ENCODE data around the gene TEX51. TPM values are rescaled to one million over a fixed set of nuclear protein-coding genes. Genes with fewer than 3 reads are reported as not detected.

The TEX51 gene
- total RNA-seq, 1 donor from 2014 or later, result not detected

DNA sequence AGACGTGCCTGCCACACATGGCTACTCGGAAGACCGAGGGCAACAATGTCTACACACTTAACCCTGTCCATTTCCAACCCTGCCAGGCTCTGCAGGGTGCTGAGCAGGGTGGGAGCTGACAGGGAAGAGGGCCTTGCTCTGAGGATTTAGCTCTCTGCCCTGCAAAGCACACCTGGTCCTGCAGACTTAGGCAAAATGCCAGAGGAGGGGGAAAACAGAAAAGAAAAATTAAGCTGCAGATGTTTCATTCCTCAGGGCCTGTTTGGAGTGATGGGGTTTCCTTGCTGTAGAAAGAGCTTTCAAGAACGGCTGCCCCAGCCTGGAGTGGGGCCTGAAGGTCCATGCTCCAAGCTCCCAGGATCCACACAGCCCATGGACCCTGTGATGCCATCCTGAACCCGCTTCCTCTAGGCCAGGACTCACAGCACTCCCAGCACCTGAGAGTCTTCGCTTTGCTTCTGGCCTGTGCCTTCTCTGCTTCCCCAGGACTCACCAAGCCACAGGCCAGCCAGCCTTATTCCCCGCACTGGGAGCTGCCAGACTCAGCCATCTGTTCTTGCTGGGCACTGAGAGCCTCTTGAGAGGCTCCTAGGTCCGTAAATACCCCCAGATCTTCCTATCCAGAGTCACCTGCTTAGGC is 9.1 kb upstream of the TEX51 start:
- FAIRE-seq (no peak), DNase-seq (ENCODE audit: low read depth) (no peak)
- no peak for TF ChIP-seq CTCF (IDR thresholded peaks at IDR 0.05; ENCODE audit: insufficient read depth, low read length, severe bottlenecking)
- Histone ChIP-seq H3K4me3 (ENCODE audit: low read depth, low read length) (no peak overlapping the region), H3K36me3 (ENCODE audit: control insufficient read depth, insufficient read depth, low read length) (no peaks in the 10 kb centered on the region), H3K27me3 (ENCODE audit: control insufficient read depth, insufficient read depth, low read length) (no peaks in the 10 kb centered on the region)

- no peaks in the 10 kb centered on the region for H3K36me3 ChIP-seq (ENCODE audit: control insufficient read depth, insufficient read depth, low read length)
- DNase-seq (ENCODE audit: low read depth), result no peak
- no peak overlapping the region for H3K4me3 ChIP-seq (ENCODE audit: low read depth, low read length)
- FAIRE-seq, result no peak
- TF ChIP-seq CTCF (IDR thresholded peaks at IDR 0.05; ENCODE audit: insufficient read depth, low read length, severe bottlenecking), result no peak
- no peaks in the 10 kb centered on the region for H3K27me3 ChIP-seq (ENCODE audit: control insufficient read depth, insufficient read depth, low read length)
These were observed 8.6 kb upstream of the TEX51 start for GRCh38 chr2:126890136-126890510.

GRCh38 chr2:126890551-126891450 is 7.9 kb upstream of the TEX51 start:
- FAIRE-seq (no peak), DNase-seq (ENCODE audit: low read depth) (no peak)
- no peak overlapping the region for H3K4me3 ChIP-seq (ENCODE audit: low read depth, low read length)
- TF ChIP-seq CTCF (IDR thresholded peaks at IDR 0.05; ENCODE audit: insufficient read depth, low read length, severe bottlenecking), result no peak
- H3K27me3 ChIP-seq (ENCODE audit: control insufficient read depth, insufficient read depth, low read length), result no peaks in the 10 kb centered on the region
- no peaks in the 10 kb centered on the region for H3K36me3 ChIP-seq (ENCODE audit: control insufficient read depth, insufficient read depth, low read length)

DNA sequence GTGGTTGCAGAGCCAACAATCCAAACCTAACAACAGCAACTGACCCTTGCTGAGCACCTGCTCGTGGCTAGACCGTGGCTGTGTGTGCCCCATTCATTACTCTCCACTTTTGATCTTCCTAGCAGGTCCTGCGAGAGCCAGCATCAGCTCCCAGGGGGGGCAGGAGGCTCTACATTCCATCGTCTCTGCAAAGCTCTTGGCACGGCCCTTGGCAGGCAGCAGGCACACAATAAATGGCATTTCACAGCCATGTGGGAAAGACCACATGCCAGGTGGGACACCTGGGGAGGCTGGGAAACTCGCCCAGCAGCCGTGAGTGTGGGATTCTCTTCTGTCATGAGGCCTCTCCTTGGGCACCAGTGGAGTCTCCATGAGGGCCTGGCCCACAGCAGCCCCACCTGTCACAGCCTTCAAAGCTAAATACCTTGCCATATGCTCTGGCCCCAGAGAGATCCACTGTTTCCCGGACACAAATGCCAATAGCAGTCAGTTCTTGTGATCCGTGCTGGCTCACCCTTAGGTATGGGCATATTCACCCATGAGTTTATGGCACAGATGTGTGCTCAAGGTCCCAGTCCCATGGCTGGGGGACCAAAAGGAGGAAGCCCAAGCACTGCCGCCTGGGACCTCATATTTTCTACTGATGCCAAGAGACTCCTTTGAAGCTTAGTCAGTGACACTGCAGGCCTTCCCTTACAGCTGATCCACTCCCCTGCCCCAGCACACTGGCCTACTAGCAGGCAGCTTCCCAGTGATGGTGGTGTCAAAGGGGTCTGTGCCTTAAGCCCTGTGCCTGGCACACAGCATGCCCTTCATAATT is 6.8 kb upstream of the TEX51 start:
- FAIRE-seq, result no peak
- Histone ChIP-seq H3K27me3 (ENCODE audit: control insufficient read depth, insufficient read depth, low read length) (no peaks in the 10 kb centered on the region), H3K4me3 (ENCODE audit: low read depth, low read length) (no peak overlapping the region), H3K36me3 (ENCODE audit: control insufficient read depth, insufficient read depth, low read length) (no peaks in the 10 kb centered on the region)
- TF ChIP-seq CTCF (IDR thresholded peaks at IDR 0.05; ENCODE audit: insufficient read depth, low read length, severe bottlenecking), result no peak
- DNase-seq (ENCODE audit: low read depth), result no peak

GRCh38 chr2:126893153-126893552 is 5.5 kb upstream of the TEX51 start:
- TF ChIP-seq CTCF (IDR thresholded peaks at IDR 0.05; ENCODE audit: insufficient read depth, low read length, severe bottlenecking), result no peak
- no peaks in the 10 kb centered on the region for H3K36me3 ChIP-seq (ENCODE audit: control insufficient read depth, insufficient read depth, low read length)
- no peak for FAIRE-seq
- H3K27me3 ChIP-seq (ENCODE audit: control insufficient read depth, insufficient read depth, low read length), result no peaks in the 10 kb centered on the region
- no peak for DNase-seq (ENCODE audit: low read depth)
- no peak overlapping the region for H3K4me3 ChIP-seq (ENCODE audit: low read depth, low read length)
